Neural progenitor cell (in vitro differentiated cells): ENCODE measurements around the gene DNLZ. TPM values are rescaled to one million over a fixed set of nuclear protein-coding genes. Genes with fewer than 3 reads are reported as not detected.

Experiments
- DNase-seq: peaks from one replicate; pipeline ENCODE4 v3.0.0-alpha.2; 2016; ENCODE audit warnings: low spot score
- H2AFZ ChIP-seq: fragments of 200-600 bp; sonication (generic); replicated peaks from 2 replicates; pipeline ENCODE4 v1.6.1; 2016; ENCODE audit warnings: antibody characterized with exemption
- H3F3A ChIP-seq: fragments of 200-600 bp; sonication (generic); 2 replicates; pipeline ENCODE4 v1.6.1; 2016; ENCODE audit warnings: antibody characterized with exemption, low read depth
- H3K27ac ChIP-seq: fragments of 200-600 bp; sonication (generic); 2 replicates; pipeline ENCODE4 v1.5.1; 2016; ENCODE audit warnings: mild to moderate bottlenecking
- H3K27me3 ChIP-seq: fragments of 200-600 bp; sonication (generic); 2 replicates; pipeline ENCODE4 v1.6.1; 2016; ENCODE audit warnings: mild to moderate bottlenecking, moderate library complexity
- H3K36me3 ChIP-seq: fragments of 200-600 bp; sonication (generic); 2 replicates; pipeline ENCODE4 v1.5.1; 2016
- H3K4me1 ChIP-seq: fragments of 200-600 bp; sonication (generic); 2 replicates; pipeline ENCODE4 v1.6.1; 2016; ENCODE audit warnings: mixed run types
- H3K4me2 ChIP-seq: fragments of 200-600 bp; sonication (generic); 2 replicates; pipeline ENCODE4 v1.6.1; 2016
- H3K4me3 ChIP-seq: fragments of 200-600 bp; sonication (generic); 2 replicates; pipeline ENCODE4 v1.5.1; 2016
- H3K79me2 ChIP-seq: fragments of 200-600 bp; sonication (generic); 2 replicates; pipeline ENCODE4 v1.6.1; 2016; ENCODE audit warnings: low read depth
- H3K9ac ChIP-seq: fragments of 200-600 bp; sonication (generic); 2 replicates; pipeline ENCODE4 v1.6.1; 2016
- H3K9me3 ChIP-seq: fragments of 200-600 bp; sonication (generic); 2 replicates; pipeline ENCODE4 v1.5.1; 2016; ENCODE audit warnings: low read depth
- H4K20me1 ChIP-seq: fragments of 200-600 bp; sonication (generic); 2 replicates; pipeline ENCODE4 v1.6.1; 2016; ENCODE audit warnings: low read depth
- H3K27ac Mint-ChIP-seq: 3 replicates; pipeline ENCODE4 v1.8.0; 2021; ENCODE audit warnings: mixed read lengths
- H3K27me3 Mint-ChIP-seq: 2 replicates; pipeline ENCODE4 v1.8.0; 2022; ENCODE audit warnings: low read depth, mild to moderate bottlenecking, inconsistent platforms, moderate library complexity, mixed read lengths; ENCODE audit not compliant: insufficient read depth
- H3K36me3 Mint-ChIP-seq: 3 replicates; pipeline ENCODE4 v1.8.0; 2021; ENCODE audit warnings: mixed read lengths
- H3K4me1 Mint-ChIP-seq: 3 replicates; pipeline ENCODE4 v1.8.0; 2021; ENCODE audit warnings: mixed read lengths
- H3K4me3 Mint-ChIP-seq: 3 replicates; pipeline ENCODE4 v1.8.0; 2021; ENCODE audit warnings: mild to moderate bottlenecking, moderate library complexity, mixed read lengths
- H3K9me3 Mint-ChIP-seq: 3 replicates; pipeline ENCODE4 v1.8.0; 2020; ENCODE audit warnings: mixed read lengths
- CTCF ChIP-seq: fragments of 200-600 bp; sonication (generic); IDR thresholded peaks from 2 replicates; pipeline ENCODE4 v1.5.1; 2017; ENCODE audit warnings: antibody characterized with exemption, mild to moderate bottlenecking
- EZH2 ChIP-seq: fragments of 200-600 bp; sonication (generic); IDR thresholded peaks from 2 replicates; pipeline ENCODE4 v1.6.1; 2017; ENCODE audit warnings: antibody characterized with exemption, mild to moderate bottlenecking, moderate library complexity
- EZH2phosphoT487 ChIP-seq: fragments of 200-600 bp; sonication (generic); IDR thresholded peaks from 2 replicates; pipeline ENCODE4 v1.6.1; 2017; ENCODE audit warnings: antibody characterized with exemption
- total RNA-seq: library from RNA; depleted of rRNA; stranded (reverse); fragments of >200 nt; gene quantifications from 2 replicates; pipeline ENCODE4 v1.2.3, GENCODE V29; 2015; ENCODE audit warnings: low replicate concordance

DNLZ gene
- total RNA-seq, 1 donor from 2014 or later: 3.4 TPM

GRCh38 chr9:136313111-136314055, 50.2 kb downstream of the DNLZ start:
- Mint-ChIP-seq H3K9me3 (peaks cover 22% of the 10 kb centered on the region), H3K27me3 (peaks cover 10% of the 10 kb centered on the region), H3K4me1 (peaks cover 13% of the 10 kb centered on the region), H3K27ac (no peak overlapping the region), H3K4me3 (no peak overlapping the region), H3K36me3 (peaks cover 5% of the 10 kb centered on the region)
- Histone ChIP-seq H3K9me3 (no peaks in the 10 kb centered on the region), H2AFZ (peak overlapping the region; percentile 57), H3K27me3 (no peaks in the 10 kb centered on the region), H3K27ac (no peak overlapping the region), H3F3A (peaks cover 15% of the 10 kb centered on the region), H3K36me3 (no peaks in the 10 kb centered on the region), H3K79me2 (no peaks in the 10 kb centered on the region), H3K4me3 (no peak overlapping the region), H4K20me1 (no peaks in the 10 kb centered on the region), H3K4me1 (no peaks in the 10 kb centered on the region), H3K9ac (no peak overlapping the region), H3K4me2 (no peak overlapping the region)
- no peak for DNase-seq
- TF ChIP-seq CTCF: no peak
- no peak for TF ChIP-seq EZH2phosphoT487
- no peak for TF ChIP-seq EZH2

- Histone ChIP-seq H3K9me3 (no peaks in the 10 kb centered on the region), H4K20me1 (no peaks in the 10 kb centered on the region), H3K27me3 (no peaks in the 10 kb centered on the region), H3K27ac (no peak overlapping the region), H3K4me2 (no peak overlapping the region), H3K79me2 (no peaks in the 10 kb centered on the region), H3K4me3 (no peak overlapping the region), H3F3A (peaks cover 24% of the 10 kb centered on the region), H3K4me1 (no peaks in the 10 kb centered on the region), H3K9ac (no peak overlapping the region), H2AFZ (no peak overlapping the region), H3K36me3 (no peaks in the 10 kb centered on the region)
- Mint-ChIP-seq H3K9me3 (peaks cover 22% of the 10 kb centered on the region), H3K27ac (no peak overlapping the region), H3K27me3 (peaks cover 8% of the 10 kb centered on the region), H3K36me3 (peaks cover 5% of the 10 kb centered on the region), H3K4me3 (no peak overlapping the region), H3K4me1 (peaks cover 5% of the 10 kb centered on the region)
- no peak for TF ChIP-seq EZH2
- peak; percentile 59 for TF ChIP-seq CTCF
- peak; percentile 69 for DNase-seq
Measured at GRCh38 chr9:136312436-136312835, 51.1 kb downstream of the DNLZ start.

- Mint-ChIP-seq H3K4me3 (no peak overlapping the region), H3K4me1 (peaks cover under 1% of the 10 kb centered on the region), H3K36me3 (peaks cover 5% of the 10 kb centered on the region), H3K27me3 (peaks cover 8% of the 10 kb centered on the region), H3K9me3 (peaks cover 22% of the 10 kb centered on the region), H3K27ac (no peak overlapping the region)
- DNase-seq: no peak
- Histone ChIP-seq H3K4me2 (no peak overlapping the region), H3K4me3 (no peak overlapping the region), H4K20me1 (no peaks in the 10 kb centered on the region), H3K9ac (no peak overlapping the region), H3K9me3 (no peaks in the 10 kb centered on the region), H3F3A (peaks cover 28% of the 10 kb centered on the region), H3K27ac (no peak overlapping the region), H3K27me3 (no peaks in the 10 kb centered on the region), H3K79me2 (no peaks in the 10 kb centered on the region), H3K4me1 (no peaks in the 10 kb centered on the region), H2AFZ (no peak overlapping the region), H3K36me3 (no peaks in the 10 kb centered on the region)
- TF ChIP-seq EZH2phosphoT487: no peak
- TF ChIP-seq CTCF: no peak
- TF ChIP-seq EZH2: no peak
Measured at GRCh38 chr9:136312009-136312375, 51.6 kb downstream of the DNLZ start.
